Neural cell (in vitro differentiated cells): Measurements from ENCODE around the gene DACT2. TPM values are rescaled to one million over a fixed set of nuclear protein-coding genes. Genes with fewer than 3 reads are reported as not detected.
"Not testable (repeated sequence)": the region's sequence is repeated elsewhere in the genome, so short reads cannot be mapped to it uniquely, and the experiment has no call there.

Source experiments
- H2AFZ ChIP-seq: fragments of 200-600, 300-800 bp; sonication (generic), shearing (Covaris generic); 2 replicates; pipeline ENCODE4 v1.6.0; 2014; ENCODE audit warnings: low read depth, mild to moderate bottlenecking, antibody characterized with exemption, low read length, moderate library complexity
- H3F3A ChIP-seq: fragments of 200-600 bp; shearing (Covaris generic); 2 replicates; pipeline ENCODE4 v1.6.1; 2016; ENCODE audit warnings: mild to moderate bottlenecking, moderate library complexity, mixed read lengths, antibody characterized with exemption, low read length; ENCODE audit not compliant: insufficient read depth, poor library complexity, severe bottlenecking
- H3K27ac ChIP-seq: fragments of 200-600, 300-800 bp; sonication (generic), shearing (Covaris generic); 2 replicates; pipeline ENCODE4 v1.5.1; 2014; ENCODE audit warnings: mild to moderate bottlenecking, low read length, moderate library complexity
- H3K27me3 ChIP-seq: fragments of 300-800, 200-600 bp; sonication (generic), shearing (Covaris generic); 2 replicates; pipeline ENCODE4 v1.6.0; 2014; ENCODE audit warnings: mild to moderate bottlenecking, low read depth, low read length, moderate library complexity; ENCODE audit not compliant: insufficient read depth
- H3K36me3 ChIP-seq: fragments of 300-800, 200-600 bp; sonication (generic), shearing (Covaris generic); 2 replicates; pipeline ENCODE4 v1.5.1; 2014; ENCODE audit warnings: mild to moderate bottlenecking, antibody characterized with exemption, low read length, moderate library complexity; ENCODE audit not compliant: insufficient read depth
- H3K4me2 ChIP-seq: fragments of 300-800, 200-600 bp; sonication (generic), shearing (Covaris generic); 2 replicates; pipeline ENCODE4 v1.6.0; 2014; ENCODE audit warnings: mild to moderate bottlenecking, low read length
- H3K4me3 ChIP-seq: fragments of 300-800, 200-600 bp; sonication (generic), shearing (Covaris generic); 2 replicates; pipeline ENCODE4 v1.5.1; 2014; ENCODE audit warnings: mild to moderate bottlenecking, low read length, moderate library complexity
- H3K79me2 ChIP-seq: fragments of 200-600 bp; shearing (Covaris generic); replicated peaks from 2 replicates; pipeline ENCODE4 v1.6.0; 2014; ENCODE audit warnings: mild to moderate bottlenecking, low read length, moderate library complexity; ENCODE audit not compliant: insufficient read depth
- H3K9ac ChIP-seq: fragments of 300-800, 200-600 bp; sonication (generic), shearing (Covaris generic); 2 replicates; pipeline ENCODE4 v1.6.1; 2016; ENCODE audit warnings: mild to moderate bottlenecking, low read length, mixed read lengths
- H3K9me2 ChIP-seq: fragments of 200-600 bp; shearing (Covaris generic); 2 replicates; pipeline ENCODE4 v1.6.1; 2016; ENCODE audit warnings: mild to moderate bottlenecking, low read length, mixed read lengths; ENCODE audit not compliant: insufficient read depth
- H3K9me3 ChIP-seq: fragments of 200-600, 300-800 bp; sonication (generic), shearing (Covaris generic); 2 replicates; pipeline ENCODE4 v1.6.1; 2016; ENCODE audit warnings: mild to moderate bottlenecking, mixed run types, low read length, moderate library complexity, mixed read lengths
- H4K20me1 ChIP-seq: fragments of 200-600 bp; shearing (Covaris generic); 2 replicates; pipeline ENCODE4 v1.6.1; 2016; ENCODE audit warnings: mild to moderate bottlenecking, mixed run types; ENCODE audit not compliant: insufficient read depth
- EP300 ChIP-seq: fragments of 450-650 bp; conservative IDR thresholded peaks from 2 replicates; pipeline ENCODE4 v1.6.1; 2014; ENCODE audit warnings: antibody characterized with exemption, mild to moderate bottlenecking, moderate library complexity; ENCODE audit not compliant: poor library complexity, severe bottlenecking
- EZH2 ChIP-seq: fragments of 200-600, 300-800 bp; shearing (Covaris generic), sonication (generic); IDR thresholded peaks from 2 replicates; pipeline ENCODE4 v1.6.1; 2014; ENCODE audit warnings: antibody characterized with exemption, low read length, borderline replicate concordance, mild to moderate bottlenecking; ENCODE audit not compliant: insufficient read depth, poor library complexity, severe bottlenecking
- MXI1 ChIP-seq: fragments of 450-650 bp; conservative IDR thresholded peaks from 2 replicates; pipeline ENCODE4 v1.6.1; 2014; ENCODE audit warnings: antibody characterized with exemption, mild to moderate bottlenecking; ENCODE audit not compliant: poor library complexity, severe bottlenecking
- POLR2AphosphoS5 ChIP-seq: IDR thresholded peaks from 2 replicates; pipeline ENCODE4 v1.6.1; 2012
- RAD21 ChIP-seq: fragments of 450-650 bp; conservative IDR thresholded peaks from 2 replicates; pipeline ENCODE4 v1.6.1; 2014; ENCODE audit warnings: antibody characterized with exemption, mild to moderate bottlenecking, moderate library complexity
- SMC3 ChIP-seq: fragments of 450-650 bp; conservative IDR thresholded peaks from 2 replicates; pipeline ENCODE4 v1.6.1; 2014; ENCODE audit warnings: antibody characterized with exemption, mild to moderate bottlenecking, moderate library complexity; ENCODE audit not compliant: poor library complexity
- TAF1 ChIP-seq: IDR thresholded peaks from 2 replicates; pipeline ENCODE4 v1.6.1; 2012; ENCODE audit warnings: low read depth
- polyA plus RNA-seq: library from polyadenylated mRNA; depleted of rRNA; stranded (reverse); fragments of >200 nt; gene quantifications from 2 replicates; pipeline ENCODE4 v1.2.3, GENCODE V29; 2014
- TF ChIP-seq, protein P1 (sequence below): fragments of 450-650 bp; IDR thresholded peaks from 2 replicates; pipeline ENCODE4 v1.5.1; 2014; ENCODE audit warnings: antibody characterized with exemption, mild to moderate bottlenecking, moderate library complexity; ENCODE audit not compliant: poor library complexity, severe bottlenecking
- TF ChIP-seq, protein P2 (sequence below): IDR thresholded peaks from 2 replicates; pipeline ENCODE4 v1.6.1; 2012; ENCODE audit warnings: borderline replicate concordance

Gene DACT2
- polyA plus RNA-seq, 1 donor from 2014 or later = 0.48 TPM

DNA sequence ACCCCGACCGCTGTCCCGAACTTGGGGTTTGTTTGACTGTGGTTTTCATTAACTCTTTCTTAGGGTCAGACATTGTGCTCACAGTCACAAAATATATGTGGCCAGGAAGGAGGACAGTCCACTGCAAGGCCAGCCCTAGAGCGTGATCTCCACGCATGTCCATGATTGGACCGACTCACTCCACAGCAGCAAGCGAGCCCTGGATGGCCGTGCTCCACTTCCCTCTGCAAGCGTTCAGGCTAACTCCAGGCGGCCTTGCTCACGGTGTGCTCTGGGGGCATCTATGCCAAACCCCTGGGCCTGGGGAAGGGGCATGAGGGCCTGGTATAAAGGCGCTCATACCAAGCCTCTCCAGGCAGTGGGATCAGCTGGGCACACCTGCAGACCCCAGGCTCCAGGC is 5.6 kb downstream of the DACT2 start:
- Histone ChIP-seq H3K27me3 (peaks cover 12% of the 10 kb centered on the region), H3K9ac (no peak overlapping the region), H3K79me2 (no peaks in the 10 kb centered on the region), H3K4me2 (no peak overlapping the region), H3K36me3 (no peaks in the 10 kb centered on the region), H4K20me1 (no peaks in the 10 kb centered on the region), H3F3A (no peaks in the 10 kb centered on the region), H3K9me2 (no peaks in the 10 kb centered on the region), H3K4me3 (no peak overlapping the region), H3K9me3 (no peaks in the 10 kb centered on the region), H2AFZ (no peak overlapping the region), H3K27ac (no peak overlapping the region)
- no peak for TF ChIP-seq RAD21
- no peak for TF ChIP-seq POLR2AphosphoS5
- TF ChIP-seq EP300 = no peak
- no peak for TF ChIP-seq TAF1
- TF ChIP-seq EZH2 = no peak
- TF ChIP-seq SMC3 = no peak
- TF ChIP-seq MXI1 = no peak

DNA sequence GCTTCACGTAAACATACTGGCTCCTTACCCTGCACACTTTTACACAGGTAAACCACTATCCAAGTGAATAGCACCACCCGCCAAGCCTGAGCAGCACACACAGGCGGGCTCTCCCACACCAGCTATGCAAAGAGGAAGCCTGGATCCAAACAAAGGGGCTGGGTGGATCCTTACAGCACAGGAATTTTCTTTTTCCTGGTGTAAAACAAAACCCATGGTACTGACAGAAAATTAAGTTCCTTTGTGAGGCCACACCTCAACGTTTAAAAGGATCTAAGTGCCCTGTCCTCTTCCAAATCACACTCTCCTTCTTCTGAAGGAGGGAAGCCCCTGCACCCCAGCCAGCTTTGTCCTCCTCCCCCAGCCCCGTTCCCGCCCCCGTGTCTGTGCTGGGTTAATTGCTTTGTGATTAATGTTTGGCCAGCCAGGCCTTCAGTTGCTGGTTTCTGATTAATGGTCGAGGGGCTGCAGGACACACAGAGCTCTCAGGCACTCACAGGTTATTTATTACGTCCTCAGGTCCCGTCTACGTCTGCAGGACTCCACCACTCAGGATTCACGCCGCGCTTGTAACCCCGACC is 6.1 kb downstream of the DACT2 start:
- Histone ChIP-seq H3K9ac (no peak overlapping the region), H4K20me1 (no peaks in the 10 kb centered on the region), H3F3A (no peaks in the 10 kb centered on the region), H3K4me3 (no peak overlapping the region), H3K4me2 (no peak overlapping the region), H3K9me3 (no peaks in the 10 kb centered on the region), H3K36me3 (no peaks in the 10 kb centered on the region), H3K9me2 (no peaks in the 10 kb centered on the region), H2AFZ (no peak overlapping the region), H3K27ac (no peak overlapping the region), H3K27me3 (peaks cover 7% of the 10 kb centered on the region), H3K79me2 (no peaks in the 10 kb centered on the region)
- TF ChIP-seq MXI1 = no peak
- TF ChIP-seq EP300 = no peak
- no peak for TF ChIP-seq RAD21
- no peak for TF ChIP-seq POLR2AphosphoS5
- no peak for TF ChIP-seq SMC3
- TF ChIP-seq TAF1 = no peak
- no peak for TF ChIP-seq EZH2
- TF ChIP-seq, protein P1, sequence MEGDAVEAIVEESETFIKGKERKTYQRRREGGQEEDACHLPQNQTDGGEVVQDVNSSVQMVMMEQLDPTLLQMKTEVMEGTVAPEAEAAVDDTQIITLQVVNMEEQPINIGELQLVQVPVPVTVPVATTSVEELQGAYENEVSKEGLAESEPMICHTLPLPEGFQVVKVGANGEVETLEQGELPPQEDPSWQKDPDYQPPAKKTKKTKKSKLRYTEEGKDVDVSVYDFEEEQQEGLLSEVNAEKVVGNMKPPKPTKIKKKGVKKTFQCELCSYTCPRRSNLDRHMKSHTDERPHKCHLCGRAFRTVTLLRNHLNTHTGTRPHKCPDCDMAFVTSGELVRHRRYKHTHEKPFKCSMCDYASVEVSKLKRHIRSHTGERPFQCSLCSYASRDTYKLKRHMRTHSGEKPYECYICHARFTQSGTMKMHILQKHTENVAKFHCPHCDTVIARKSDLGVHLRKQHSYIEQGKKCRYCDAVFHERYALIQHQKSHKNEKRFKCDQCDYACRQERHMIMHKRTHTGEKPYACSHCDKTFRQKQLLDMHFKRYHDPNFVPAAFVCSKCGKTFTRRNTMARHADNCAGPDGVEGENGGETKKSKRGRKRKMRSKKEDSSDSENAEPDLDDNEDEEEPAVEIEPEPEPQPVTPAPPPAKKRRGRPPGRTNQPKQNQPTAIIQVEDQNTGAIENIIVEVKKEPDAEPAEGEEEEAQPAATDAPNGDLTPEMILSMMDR = no peak
- TF ChIP-seq, protein P2, sequence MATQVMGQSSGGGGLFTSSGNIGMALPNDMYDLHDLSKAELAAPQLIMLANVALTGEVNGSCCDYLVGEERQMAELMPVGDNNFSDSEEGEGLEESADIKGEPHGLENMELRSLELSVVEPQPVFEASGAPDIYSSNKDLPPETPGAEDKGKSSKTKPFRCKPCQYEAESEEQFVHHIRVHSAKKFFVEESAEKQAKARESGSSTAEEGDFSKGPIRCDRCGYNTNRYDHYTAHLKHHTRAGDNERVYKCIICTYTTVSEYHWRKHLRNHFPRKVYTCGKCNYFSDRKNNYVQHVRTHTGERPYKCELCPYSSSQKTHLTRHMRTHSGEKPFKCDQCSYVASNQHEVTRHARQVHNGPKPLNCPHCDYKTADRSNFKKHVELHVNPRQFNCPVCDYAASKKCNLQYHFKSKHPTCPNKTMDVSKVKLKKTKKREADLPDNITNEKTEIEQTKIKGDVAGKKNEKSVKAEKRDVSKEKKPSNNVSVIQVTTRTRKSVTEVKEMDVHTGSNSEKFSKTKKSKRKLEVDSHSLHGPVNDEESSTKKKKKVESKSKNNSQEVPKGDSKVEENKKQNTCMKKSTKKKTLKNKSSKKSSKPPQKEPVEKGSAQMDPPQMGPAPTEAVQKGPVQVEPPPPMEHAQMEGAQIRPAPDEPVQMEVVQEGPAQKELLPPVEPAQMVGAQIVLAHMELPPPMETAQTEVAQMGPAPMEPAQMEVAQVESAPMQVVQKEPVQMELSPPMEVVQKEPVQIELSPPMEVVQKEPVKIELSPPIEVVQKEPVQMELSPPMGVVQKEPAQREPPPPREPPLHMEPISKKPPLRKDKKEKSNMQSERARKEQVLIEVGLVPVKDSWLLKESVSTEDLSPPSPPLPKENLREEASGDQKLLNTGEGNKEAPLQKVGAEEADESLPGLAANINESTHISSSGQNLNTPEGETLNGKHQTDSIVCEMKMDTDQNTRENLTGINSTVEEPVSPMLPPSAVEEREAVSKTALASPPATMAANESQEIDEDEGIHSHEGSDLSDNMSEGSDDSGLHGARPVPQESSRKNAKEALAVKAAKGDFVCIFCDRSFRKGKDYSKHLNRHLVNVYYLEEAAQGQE = no peak

DNA sequence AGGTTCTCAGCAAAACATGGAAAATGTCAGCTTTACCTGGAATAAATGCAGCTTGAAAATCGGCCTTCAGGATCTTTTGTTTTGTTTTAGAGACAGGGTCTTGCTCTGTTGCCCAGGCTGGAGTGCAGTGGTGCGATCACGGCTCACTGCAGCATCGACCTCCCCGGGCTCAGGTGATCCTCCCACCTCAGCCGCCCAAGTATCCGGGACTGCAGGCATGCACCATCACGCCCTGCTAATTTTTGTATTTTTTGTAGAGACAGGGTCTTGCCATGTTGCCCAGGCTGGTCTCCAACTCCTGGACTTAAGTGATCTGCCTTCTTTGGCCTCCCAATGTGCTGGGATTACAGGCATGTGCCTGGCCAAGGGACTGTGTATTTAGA is 7.5 kb downstream of the DACT2 start:
- H3F3A ChIP-seq, H3K27ac ChIP-seq, H3K4me3 ChIP-seq, H3K36me3 ChIP-seq, H3K79me2 ChIP-seq, H3K27me3 ChIP-seq, H2AFZ ChIP-seq, H3K9me3 ChIP-seq, H3K9ac ChIP-seq, H3K4me2 ChIP-seq, H4K20me1 ChIP-seq, H3K9me2 ChIP-seq: not testable (repeated sequence)
